C4-2B (cell line): ENCODE data around the gene L1CAM.

ENCODE experiments used
- H3K27ac ChIP-seq: fragments of 450-650 bp; 2 replicates; pipeline ENCODE4 v1.5.1; 2017
- ZFX ChIP-seq: fragments of 450-650 bp; IDR thresholded peaks from 2 replicates; pipeline ENCODE4 v1.6.1; 2017
- TF ChIP-seq, protein P1 (sequence below): fragments of 450-650 bp; conservative IDR thresholded peaks from 2 replicates; pipeline ENCODE4 v1.5.1; 2017; ENCODE audit warnings: mild to moderate bottlenecking

The L1CAM gene

DNA sequence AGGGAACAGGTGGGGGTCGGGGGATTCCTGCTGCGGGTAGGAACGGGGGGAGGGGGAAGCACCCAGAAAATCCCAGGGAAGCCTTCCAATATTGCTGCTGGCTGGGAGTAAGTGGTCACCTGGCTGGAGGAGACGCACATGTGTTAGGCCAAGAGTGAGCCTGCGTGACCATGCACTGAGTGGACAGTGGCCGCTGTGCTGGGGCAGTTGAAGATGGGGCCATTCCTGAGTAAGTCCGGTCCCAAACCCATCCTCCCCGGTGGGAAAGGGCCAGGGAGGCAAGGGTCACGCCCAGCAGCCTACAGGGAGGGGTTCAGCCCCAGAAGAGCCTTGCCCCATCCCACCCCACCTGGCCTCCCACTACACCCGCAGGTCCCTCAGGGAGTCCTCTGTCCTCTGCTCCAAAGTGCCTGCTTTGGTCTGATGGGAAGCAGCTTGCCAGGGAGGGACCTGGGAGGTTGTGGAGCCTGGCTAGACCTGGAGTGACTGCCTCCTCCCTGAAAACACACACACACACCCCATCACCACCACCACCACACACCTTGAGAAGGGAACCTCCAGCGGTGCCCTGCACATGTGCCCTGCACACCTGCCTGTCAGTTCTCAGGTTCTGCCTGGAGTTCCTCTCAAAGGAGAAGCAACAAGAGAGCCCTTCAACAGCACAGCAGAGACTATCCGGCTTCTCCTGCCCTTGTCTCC, 6.1 kb downstream of the L1CAM start:
- TF ChIP-seq, protein P1, sequence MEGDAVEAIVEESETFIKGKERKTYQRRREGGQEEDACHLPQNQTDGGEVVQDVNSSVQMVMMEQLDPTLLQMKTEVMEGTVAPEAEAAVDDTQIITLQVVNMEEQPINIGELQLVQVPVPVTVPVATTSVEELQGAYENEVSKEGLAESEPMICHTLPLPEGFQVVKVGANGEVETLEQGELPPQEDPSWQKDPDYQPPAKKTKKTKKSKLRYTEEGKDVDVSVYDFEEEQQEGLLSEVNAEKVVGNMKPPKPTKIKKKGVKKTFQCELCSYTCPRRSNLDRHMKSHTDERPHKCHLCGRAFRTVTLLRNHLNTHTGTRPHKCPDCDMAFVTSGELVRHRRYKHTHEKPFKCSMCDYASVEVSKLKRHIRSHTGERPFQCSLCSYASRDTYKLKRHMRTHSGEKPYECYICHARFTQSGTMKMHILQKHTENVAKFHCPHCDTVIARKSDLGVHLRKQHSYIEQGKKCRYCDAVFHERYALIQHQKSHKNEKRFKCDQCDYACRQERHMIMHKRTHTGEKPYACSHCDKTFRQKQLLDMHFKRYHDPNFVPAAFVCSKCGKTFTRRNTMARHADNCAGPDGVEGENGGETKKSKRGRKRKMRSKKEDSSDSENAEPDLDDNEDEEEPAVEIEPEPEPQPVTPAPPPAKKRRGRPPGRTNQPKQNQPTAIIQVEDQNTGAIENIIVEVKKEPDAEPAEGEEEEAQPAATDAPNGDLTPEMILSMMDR, result no peak
- TF ChIP-seq ZFX, result no peak

DNA sequence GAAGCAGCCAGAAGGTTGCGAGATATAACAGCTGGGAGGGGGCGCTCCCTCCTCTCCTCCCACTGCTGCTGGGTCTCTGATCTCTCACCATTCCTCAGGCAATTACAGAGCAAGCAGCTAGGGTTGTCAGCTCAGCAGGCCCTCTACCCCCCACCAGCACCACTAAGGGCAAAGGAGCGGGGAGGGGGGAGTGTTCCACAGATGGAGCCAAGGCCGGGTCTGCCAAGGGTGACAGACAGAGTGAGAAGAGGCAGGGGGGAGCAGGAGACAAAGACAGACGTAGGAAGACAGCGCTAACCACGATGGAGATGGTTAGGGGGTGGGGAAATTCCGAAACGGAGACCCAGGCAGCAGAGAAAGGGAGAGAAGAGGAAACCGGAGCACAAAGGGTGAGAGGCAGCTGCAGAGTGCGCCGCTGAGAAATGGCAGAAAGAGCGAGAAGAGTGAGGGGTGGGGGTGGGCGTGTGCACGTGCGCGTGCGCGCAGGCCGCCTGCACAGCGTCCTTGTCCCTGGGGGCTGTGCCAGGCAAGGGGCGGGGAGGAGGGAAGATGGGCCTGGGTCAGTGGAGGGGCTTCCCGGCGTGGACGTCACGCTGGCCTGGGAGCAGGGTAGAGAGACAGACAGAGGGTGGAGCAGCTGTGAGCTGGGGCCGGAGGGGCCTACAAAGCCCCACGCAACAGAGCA, 6.9 kb downstream of the L1CAM start:
- H3K27ac ChIP-seq, result no peak overlapping the region
- TF ChIP-seq, protein P1, result no peak
- no peak for TF ChIP-seq ZFX

More for the DNA sequence above, 6.1 kb downstream of the L1CAM start:
- no peak overlapping the region for H3K27ac ChIP-seq

DNA sequence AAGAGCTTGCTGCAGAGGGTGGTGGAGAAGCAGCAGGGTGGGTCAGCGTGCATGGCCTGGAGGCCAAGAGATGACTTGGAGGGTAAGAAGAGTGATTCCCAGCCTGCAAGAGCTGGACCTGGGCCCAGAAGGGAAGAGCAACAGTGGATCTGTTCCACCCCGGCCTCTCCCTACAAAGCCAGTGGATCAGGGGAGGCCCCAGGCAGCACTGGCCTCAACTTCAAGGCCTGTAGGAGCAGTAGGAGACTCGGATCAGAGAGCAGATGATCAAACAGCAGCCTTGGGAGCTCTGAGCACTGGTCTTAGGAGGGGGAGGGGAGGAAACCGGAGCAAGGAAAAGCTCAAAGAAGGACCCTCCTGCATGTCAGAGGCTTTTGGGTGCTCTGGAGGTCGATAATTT, 7.6 kb downstream of the L1CAM start:
- TF ChIP-seq ZFX, result no peak
- TF ChIP-seq, protein P1, result no peak
- H3K27ac ChIP-seq, result no peak overlapping the region

DNA sequence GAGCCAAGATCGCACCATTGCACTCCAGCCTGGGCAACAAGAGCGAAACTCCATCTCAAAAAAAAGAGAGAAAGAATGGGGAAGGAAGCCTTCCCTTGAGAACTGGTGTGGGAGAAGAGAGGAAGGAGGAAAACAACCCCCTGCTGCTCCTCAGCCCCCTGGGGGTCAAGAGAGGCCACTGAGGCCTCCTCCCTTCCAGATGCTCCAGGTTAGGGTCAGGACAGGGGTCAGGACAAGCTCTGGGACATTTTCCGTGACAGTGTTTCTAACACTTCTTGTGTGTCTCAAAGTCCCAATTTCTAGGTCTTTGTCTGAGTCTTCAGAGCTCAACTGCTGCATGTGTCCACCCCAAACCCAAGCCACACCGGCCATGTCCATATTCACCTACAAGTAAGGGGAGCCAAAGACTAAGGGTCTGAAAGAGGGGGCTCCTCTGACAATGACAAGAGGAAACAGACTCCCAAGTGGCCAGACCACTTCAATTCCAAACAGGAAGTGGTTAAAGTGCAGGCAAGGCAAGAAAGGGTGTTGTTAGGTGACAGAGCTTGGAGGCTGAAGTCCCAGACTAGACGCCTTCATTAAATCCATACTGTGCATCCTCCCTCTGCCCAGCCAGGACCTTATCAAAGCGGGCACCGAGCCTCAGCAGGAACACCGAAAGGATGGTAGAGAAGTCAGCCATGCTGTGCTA, 8.3 kb downstream of the L1CAM start:
- no peak for TF ChIP-seq ZFX
- TF ChIP-seq, protein P1, result no peak
- H3K27ac ChIP-seq, result no peak overlapping the region

DNA sequence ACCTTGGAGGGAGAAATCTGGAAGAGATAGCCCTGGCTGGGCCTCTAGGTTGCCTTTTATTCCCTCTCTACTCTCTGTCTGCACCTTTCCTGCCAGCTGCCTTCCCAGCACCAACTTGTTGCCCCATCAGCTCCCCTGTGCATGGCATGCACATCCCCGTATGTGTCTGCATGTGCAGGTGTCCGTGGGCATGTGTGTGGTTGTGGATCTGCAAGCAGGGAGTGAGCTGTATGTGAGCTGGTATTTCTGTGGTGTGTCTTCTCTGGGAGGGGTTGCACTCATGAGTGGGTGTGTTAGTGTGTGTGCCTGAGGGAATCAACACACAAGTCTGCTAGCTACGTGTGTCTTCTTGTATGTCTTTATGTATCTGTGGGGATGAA, 9.9 kb downstream of the L1CAM start:
- no peak for TF ChIP-seq ZFX
- TF ChIP-seq, protein P1, result no peak
- H3K27ac ChIP-seq, result no peak overlapping the region

DNA sequence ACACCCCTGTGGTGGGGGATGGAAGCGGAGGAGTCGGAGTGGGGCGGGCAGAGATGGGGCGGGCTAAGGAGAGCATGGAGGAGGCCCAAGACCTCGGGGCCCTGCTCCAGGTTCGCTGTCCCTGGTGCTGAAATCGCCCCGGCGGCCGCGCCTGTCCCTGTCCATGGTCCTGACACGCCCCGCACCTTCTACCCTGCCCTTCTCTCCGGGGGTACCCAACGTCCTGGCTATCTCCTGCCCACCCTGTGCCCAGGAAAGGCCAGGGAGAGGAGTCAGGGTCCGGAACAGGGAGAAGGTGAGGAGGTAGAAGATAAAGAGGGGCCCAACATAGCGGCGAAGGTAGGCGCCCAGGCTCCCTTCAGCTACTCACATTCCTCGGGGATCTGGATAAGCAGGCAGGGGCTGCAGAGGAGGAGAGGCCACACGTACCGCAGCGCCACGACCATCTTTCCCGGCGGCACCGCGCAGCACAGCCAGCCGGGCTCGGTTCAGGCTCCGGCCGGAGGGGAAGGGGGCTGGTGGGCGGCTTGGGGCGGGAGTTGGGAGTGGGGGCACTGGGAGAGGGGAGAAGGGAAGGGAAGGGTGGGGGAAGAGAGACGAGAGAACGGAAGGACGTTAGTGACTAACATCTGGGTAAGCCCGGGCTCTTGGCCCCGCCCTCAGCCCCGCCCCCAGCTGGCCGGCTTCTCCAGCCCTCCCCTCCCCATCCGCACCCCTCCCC, 10.4 kb downstream of the L1CAM start:
- TF ChIP-seq ZFX, result no peak
- TF ChIP-seq, protein P1, result no peak
- H3K27ac ChIP-seq, result no peak overlapping the region
